ENCODE measurements around the gene UBL4A. TPM values are rescaled to one million over a fixed set of nuclear protein-coding genes. Genes with fewer than 3 reads are reported as not detected.

The UBL4A gene
- total and polyA plus RNA-seq, 2 of the 13 experiments (the other 11 are each of a cell fraction or from before 2014, with no cell fraction given), result 16.8 to 25.5 TPM

DNA sequence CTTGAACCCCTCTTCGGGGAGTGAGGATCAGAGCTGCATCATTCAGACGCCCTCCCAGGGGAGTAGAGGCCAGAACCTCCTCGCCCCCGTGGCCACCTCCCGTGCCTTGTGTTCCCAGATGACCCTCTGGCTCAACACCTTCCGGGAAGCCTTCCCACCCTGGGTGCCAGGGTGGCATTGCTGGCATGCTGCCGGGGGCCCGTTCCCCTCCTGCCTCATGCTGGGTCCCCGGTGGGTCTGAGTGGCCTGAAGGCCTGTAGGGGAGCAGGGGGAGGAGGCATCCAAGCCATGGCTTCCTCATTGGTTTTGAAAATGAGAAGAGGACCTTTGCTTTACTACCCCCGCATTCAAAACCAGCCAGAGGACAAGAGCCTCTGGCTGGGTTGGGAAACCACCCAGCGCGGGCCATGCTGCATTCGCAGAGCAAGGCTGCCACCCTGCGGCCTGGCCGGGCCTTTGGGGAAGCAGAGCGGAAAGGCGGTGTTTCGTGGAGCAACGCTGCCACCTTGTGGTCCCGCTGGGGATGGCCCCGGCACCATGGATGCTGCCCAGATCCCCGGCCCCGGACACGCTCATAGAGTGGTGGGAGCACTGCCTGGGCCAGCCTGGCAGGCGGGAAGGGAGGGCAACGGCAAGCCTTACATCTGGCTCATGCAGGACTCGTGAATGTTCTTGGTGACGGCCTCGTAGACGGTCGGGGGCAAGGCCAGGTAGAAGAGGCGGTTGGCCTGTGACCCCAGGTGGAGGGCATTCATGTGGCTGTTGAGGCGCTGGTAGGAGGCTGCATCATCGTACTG, 48.3 kb upstream of the UBL4A start (continued):
- TF ChIP-seq, protein P1, sequence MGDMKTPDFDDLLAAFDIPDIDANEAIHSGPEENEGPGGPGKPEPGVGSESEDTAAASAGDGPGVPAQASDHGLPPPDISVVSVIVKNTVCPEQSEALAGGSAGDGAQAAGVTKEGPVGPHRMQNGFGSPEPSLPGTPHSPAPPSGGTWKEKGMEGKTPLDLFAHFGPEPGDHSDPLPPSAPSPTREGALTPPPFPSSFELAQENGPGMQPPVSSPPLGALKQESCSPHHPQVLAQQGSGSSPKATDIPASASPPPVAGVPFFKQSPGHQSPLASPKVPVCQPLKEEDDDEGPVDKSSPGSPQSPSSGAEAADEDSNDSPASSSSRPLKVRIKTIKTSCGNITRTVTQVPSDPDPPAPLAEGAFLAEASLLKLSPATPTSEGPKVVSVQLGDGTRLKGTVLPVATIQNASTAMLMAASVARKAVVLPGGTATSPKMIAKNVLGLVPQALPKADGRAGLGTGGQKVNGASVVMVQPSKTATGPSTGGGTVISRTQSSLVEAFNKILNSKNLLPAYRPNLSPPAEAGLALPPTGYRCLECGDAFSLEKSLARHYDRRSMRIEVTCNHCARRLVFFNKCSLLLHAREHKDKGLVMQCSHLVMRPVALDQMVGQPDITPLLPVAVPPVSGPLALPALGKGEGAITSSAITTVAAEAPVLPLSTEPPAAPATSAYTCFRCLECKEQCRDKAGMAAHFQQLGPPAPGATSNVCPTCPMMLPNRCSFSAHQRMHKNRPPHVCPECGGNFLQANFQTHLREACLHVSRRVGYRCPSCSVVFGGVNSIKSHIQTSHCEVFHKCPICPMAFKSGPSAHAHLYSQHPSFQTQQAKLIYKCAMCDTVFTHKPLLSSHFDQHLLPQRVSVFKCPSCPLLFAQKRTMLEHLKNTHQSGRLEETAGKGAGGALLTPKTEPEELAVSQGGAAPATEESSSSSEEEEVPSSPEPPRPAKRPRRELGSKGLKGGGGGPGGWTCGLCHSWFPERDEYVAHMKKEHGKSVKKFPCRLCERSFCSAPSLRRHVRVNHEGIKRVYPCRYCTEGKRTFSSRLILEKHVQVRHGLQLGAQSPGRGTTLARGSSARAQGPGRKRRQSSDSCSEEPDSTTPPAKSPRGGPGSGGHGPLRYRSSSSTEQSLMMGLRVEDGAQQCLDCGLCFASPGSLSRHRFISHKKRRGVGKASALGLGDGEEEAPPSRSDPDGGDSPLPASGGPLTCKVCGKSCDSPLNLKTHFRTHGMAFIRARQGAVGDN (CRISPR knock-in tag; IDR thresholded peaks at IDR 0.05), result peak; percentile 74
- TF ChIP-seq, protein P2, sequence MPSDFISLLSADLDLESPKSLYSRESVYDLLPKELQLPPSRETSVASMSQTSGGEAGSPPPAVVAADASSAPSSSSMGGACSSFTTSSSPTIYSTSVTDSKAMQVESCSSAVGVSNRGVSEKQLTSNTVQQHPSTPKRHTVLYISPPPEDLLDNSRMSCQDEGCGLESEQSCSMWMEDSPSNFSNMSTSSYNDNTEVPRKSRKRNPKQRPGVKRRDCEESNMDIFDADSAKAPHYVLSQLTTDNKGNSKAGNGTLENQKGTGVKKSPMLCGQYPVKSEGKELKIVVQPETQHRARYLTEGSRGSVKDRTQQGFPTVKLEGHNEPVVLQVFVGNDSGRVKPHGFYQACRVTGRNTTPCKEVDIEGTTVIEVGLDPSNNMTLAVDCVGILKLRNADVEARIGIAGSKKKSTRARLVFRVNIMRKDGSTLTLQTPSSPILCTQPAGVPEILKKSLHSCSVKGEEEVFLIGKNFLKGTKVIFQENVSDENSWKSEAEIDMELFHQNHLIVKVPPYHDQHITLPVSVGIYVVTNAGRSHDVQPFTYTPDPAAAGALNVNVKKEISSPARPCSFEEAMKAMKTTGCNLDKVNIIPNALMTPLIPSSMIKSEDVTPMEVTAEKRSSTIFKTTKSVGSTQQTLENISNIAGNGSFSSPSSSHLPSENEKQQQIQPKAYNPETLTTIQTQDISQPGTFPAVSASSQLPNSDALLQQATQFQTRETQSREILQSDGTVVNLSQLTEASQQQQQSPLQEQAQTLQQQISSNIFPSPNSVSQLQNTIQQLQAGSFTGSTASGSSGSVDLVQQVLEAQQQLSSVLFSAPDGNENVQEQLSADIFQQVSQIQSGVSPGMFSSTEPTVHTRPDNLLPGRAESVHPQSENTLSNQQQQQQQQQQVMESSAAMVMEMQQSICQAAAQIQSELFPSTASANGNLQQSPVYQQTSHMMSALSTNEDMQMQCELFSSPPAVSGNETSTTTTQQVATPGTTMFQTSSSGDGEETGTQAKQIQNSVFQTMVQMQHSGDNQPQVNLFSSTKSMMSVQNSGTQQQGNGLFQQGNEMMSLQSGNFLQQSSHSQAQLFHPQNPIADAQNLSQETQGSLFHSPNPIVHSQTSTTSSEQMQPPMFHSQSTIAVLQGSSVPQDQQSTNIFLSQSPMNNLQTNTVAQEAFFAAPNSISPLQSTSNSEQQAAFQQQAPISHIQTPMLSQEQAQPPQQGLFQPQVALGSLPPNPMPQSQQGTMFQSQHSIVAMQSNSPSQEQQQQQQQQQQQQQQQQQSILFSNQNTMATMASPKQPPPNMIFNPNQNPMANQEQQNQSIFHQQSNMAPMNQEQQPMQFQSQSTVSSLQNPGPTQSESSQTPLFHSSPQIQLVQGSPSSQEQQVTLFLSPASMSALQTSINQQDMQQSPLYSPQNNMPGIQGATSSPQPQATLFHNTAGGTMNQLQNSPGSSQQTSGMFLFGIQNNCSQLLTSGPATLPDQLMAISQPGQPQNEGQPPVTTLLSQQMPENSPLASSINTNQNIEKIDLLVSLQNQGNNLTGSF (CRISPR knock-in tag; IDR thresholded peaks at IDR 0.05), result no peak
- TF ChIP-seq TBX3 (IDR thresholded peaks at IDR 0.05; ENCODE audit: borderline replicate concordance) (no peak), ZNF333 (CRISPR knock-in tag; IDR thresholded peaks at IDR 0.05; ENCODE audit: borderline replicate concordance) (0 out of 2 replicates have a peak, but pooled peaks have one; percentile 36), POGZ (CRISPR knock-in tag; IDR thresholded peaks at IDR 0.05) (peak; percentile 31; the same call in 1 of the 2 replicates), NFE2L1 (CRISPR knock-in tag; IDR thresholded peaks at IDR 0.05; ENCODE audit: borderline replicate concordance) (no peak), SSRP1 (CRISPR knock-in tag; IDR thresholded peaks at IDR 0.05) (no peak), SOX13 (IDR thresholded peaks at IDR 0.05) (no peak), SOX13 (CRISPR knock-in tag; conservative IDR thresholded peaks at IDR 0.05 in 1 of 2, IDR thresholded peaks at IDR 0.05 in 1 of 2) (0 out of 4 replicates have a peak, but pooled peaks of 1 of the 2 experiments have one; percentile 18), ZNF552 (CRISPR knock-in tag; IDR thresholded peaks at IDR 0.05; ENCODE audit: borderline replicate concordance) (no peak), NCOA1 (CRISPR knock-in tag; IDR thresholded peaks at IDR 0.05) (no peak), FOSL2 (CRISPR knock-in tag; IDR thresholded peaks at IDR 0.05) (peak; percentile 48), ATF1 (CRISPR knock-in tag; IDR thresholded peaks at IDR 0.05) (no peak), HHEX (CRISPR knock-in tag; IDR thresholded peaks at IDR 0.05) (no peak), ZBTB38 (CRISPR knock-in tag; IDR thresholded peaks at IDR 0.05) (peak; percentile 67)
- TF ChIP-seq, protein P3, sequence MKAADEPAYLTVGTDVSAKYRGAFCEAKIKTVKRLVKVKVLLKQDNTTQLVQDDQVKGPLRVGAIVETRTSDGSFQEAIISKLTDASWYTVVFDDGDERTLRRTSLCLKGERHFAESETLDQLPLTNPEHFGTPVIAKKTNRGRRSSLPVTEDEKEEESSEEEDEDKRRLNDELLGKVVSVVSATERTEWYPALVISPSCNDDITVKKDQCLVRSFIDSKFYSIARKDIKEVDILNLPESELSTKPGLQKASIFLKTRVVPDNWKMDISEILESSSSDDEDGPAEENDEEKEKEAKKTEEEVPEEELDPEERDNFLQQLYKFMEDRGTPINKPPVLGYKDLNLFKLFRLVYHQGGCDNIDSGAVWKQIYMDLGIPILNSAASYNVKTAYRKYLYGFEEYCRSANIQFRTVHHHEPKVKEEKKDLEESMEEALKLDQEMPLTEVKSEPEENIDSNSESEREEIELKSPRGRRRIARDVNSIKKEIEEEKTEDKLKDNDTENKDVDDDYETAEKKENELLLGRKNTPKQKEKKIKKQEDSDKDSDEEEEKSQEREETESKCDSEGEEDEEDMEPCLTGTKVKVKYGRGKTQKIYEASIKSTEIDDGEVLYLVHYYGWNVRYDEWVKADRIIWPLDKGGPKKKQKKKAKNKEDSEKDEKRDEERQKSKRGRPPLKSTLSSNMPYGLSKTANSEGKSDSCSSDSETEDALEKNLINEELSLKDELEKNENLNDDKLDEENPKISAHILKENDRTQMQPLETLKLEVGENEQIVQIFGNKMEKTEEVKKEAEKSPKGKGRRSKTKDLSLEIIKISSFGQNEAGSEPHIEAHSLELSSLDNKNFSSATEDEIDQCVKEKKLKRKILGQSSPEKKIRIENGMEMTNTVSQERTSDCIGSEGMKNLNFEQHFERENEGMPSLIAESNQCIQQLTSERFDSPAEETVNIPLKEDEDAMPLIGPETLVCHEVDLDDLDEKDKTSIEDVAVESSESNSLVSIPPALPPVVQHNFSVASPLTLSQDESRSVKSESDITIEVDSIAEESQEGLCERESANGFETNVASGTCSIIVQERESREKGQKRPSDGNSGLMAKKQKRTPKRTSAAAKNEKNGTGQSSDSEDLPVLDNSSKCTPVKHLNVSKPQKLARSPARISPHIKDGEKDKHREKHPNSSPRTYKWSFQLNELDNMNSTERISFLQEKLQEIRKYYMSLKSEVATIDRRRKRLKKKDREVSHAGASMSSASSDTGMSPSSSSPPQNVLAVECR (CRISPR knock-in tag; IDR thresholded peaks at IDR 0.05; ENCODE audit: borderline replicate concordance), result peak; percentile 36; the same call in 1 of the 2 replicates
